Activated CD8-positive, alpha-beta T cell treated with anti-CD3 and anti-CD28 coated beads, Interleukin-2, amount 10 ng/mL, durations not matched to agents 7 days and 5 days (primary cell): ENCODE measurements around the gene OTOP2. TPM values are rescaled to one million over a fixed set of nuclear protein-coding genes. Genes with fewer than 3 reads are reported as not detected.

Source experiments
- ATAC-seq: fragments of 150-1000 bp; cut with Tn5 transposase; one replicate; pipeline ENCODE4 v1.10.0; 2021; ENCODE audit warnings: moderate library complexity
- CTCF ChIA-PET: fragments of 350-600 bp; sonication (Branson Sonifier 250); formaldehyde crosslinking; loops from one replicate; lab custom pipeline; 2021; ENCODE audit warnings: antibody characterized with exemption; lab: Charles Lee
- POLR2A ChIA-PET: fragments of 350-600 bp; sonication (Branson Sonifier 250); formaldehyde crosslinking; loops from one replicate; lab custom pipeline; 2021; ENCODE audit warnings: antibody characterized with exemption; lab: Charles Lee
- DNase-seq: peaks from one replicate; pipeline ENCODE4 v3.0.0-alpha.2; 2020
- H3K27ac Mint-ChIP-seq: one replicate; pipeline ENCODE4 v1.8.0; 2021; ENCODE audit warnings: mild to moderate bottlenecking, mixed read lengths
- H3K27me3 Mint-ChIP-seq: one replicate; pipeline ENCODE4 v1.8.0; 2021; ENCODE audit warnings: low read depth, mixed read lengths
- H3K36me3 Mint-ChIP-seq: one replicate; pipeline ENCODE4 v1.8.0; 2021; ENCODE audit warnings: low read depth, mixed read lengths
- H3K4me1 Mint-ChIP-seq: one replicate; pipeline ENCODE4 v1.8.0; 2021; ENCODE audit warnings: low read depth, mixed read lengths
- H3K4me3 Mint-ChIP-seq: one replicate; pipeline ENCODE4 v1.8.0; 2021; ENCODE audit warnings: mild to moderate bottlenecking, mixed read lengths
- H3K9me3 Mint-ChIP-seq: one replicate; pipeline ENCODE4 v1.8.0; 2022; ENCODE audit warnings: mixed read lengths; ENCODE audit not compliant: insufficient read depth
- total RNA-seq, 2 experiments: library from RNA; stranded (reverse); gene quantifications; one replicate each; pipeline ENCODE4 v1.2.3, GENCODE V29; 2021

Gene OTOP2
- total RNA-seq, 2 experiments from 2014 or later: not detected

DNA sequence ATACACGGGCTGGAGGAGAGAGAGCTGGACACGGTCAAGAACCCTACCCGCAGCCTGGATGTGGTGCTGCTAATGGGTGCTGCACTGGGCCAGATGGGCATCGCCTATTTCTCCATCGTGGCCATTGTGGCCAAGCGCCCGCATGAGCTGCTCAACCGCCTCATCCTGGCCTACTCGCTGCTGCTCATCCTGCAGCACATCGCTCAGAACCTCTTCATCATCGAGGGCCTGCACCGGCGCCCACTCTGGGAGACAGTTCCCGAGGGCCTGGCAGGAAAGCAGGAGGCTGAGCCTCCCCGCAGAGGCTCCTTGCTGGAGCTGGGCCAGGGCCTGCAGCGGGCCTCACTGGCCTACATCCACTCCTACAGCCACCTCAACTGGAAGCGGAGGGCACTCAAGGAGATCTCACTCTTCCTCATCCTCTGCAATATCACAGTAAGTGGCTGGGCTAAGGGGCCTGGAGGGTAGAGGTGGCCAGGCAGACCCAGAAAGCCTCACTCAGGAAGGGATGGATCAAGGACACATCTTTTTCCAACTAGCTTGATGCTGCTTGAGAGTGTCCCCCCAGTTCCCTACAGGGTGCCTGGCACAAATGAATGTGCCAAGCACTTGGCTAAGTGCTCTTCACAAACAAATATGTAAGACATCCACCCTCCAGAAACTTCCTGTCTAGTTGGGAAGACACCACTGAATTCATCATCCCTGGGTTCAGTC, 23.1 kb downstream of the OTOP2 start:
- ChIA-PET CTCF (interaction anchor here (0.6 to 2.6 kb wide), 4 partner anchors 9 to 22 kb away, joined by 3 to 9 read pairs (median 6); no protein-coding TSS in a partner anchor), POLR2A (no interaction called here)
- DNase-seq (no peak), ATAC-seq (no peak)
- Mint-ChIP-seq H3K27me3 (peaks cover 7% of the 10 kb centered on the region), H3K27ac (no peak overlapping the region), H3K4me3 (no peak overlapping the region), H3K9me3 (no peaks in the 10 kb centered on the region), H3K4me1 (no peaks in the 10 kb centered on the region), H3K36me3 (no peaks in the 10 kb centered on the region)

DNA sequence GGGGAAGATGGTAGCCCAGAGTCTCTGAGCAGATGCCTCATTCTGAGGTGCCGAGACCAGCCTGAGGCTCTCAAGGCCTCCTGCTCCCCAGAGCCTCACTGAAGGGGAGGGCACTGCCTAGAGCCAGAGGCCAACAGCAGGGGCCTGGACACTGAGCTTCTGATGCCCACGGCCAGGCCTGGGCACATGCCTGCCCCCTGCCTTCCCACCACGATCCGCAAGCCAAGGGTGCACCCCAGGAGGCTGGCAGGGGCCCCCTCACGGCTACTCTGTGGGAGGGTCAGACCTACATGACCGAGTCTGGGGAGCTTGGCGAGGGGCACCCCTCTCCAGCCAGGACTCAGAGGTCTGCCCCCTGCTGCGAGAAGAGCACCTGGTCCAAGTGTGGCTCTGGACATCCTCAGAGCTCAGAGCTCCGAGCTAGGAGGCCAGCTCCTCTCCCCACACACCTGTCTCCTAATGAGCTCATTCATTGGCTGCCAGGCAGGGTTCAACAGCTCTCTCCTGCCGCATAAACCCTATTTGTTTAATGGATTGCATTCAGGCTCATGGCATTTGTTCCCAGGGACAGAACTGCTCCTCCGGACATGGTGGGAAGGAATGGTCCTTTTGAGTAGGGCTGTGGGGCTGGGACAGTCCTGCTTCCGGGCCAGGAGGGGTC, 25.5 kb downstream of the OTOP2 start:
- ChIA-PET CTCF (interaction anchor here (4.9 kb wide), 1 partner anchor 12 kb away, joined by 31 read pairs; no protein-coding TSS in a partner anchor), POLR2A (no interaction called here)
- H3K36me3 Mint-ChIP-seq: no peaks in the 10 kb centered on the region
- H3K4me3 Mint-ChIP-seq: no peak overlapping the region
- peaks cover 3% of the 10 kb centered on the region for H3K27me3 Mint-ChIP-seq
- no peaks in the 10 kb centered on the region for H3K9me3 Mint-ChIP-seq
- H3K27ac Mint-ChIP-seq: no peak overlapping the region
- no peaks in the 10 kb centered on the region for H3K4me1 Mint-ChIP-seq
- ATAC-seq (peak; percentile 8), DNase-seq (no peak)

DNA sequence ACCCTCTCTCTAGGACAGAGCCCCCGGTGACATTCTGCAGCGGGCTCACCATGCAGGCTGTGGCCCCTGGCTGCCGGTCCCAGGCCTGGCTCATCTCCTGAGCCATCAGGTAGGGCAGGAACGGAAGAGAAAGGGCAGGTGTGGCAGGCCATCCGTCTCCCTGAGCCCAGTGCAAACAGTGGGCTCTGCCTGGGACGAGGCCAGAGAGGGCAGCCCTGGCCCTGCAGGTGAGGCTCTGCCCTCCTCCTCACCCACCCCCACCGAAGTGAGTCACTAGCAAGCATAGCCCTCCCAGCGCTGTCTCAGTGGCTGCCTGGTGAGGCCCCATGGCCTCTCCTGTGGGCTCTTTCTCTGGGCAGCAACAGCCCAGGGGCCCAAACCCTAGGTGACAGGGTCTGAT, 26.1 kb downstream of the OTOP2 start:
- no peak overlapping the region for H3K27ac Mint-ChIP-seq
- DNase-seq: no peak
- ChIA-PET POLR2A (no interaction called here), CTCF (interaction anchor here (4.9 kb wide), 1 partner anchor 11 kb away, joined by 31 read pairs; no protein-coding TSS in a partner anchor)
- H3K27me3 Mint-ChIP-seq: peaks cover under 1% of the 10 kb centered on the region
- no peak overlapping the region for H3K4me3 Mint-ChIP-seq
- no peaks in the 10 kb centered on the region for H3K9me3 Mint-ChIP-seq
- H3K4me1 Mint-ChIP-seq: no peaks in the 10 kb centered on the region
- ATAC-seq: peak; percentile 20
- H3K36me3 Mint-ChIP-seq: no peaks in the 10 kb centered on the region

DNA sequence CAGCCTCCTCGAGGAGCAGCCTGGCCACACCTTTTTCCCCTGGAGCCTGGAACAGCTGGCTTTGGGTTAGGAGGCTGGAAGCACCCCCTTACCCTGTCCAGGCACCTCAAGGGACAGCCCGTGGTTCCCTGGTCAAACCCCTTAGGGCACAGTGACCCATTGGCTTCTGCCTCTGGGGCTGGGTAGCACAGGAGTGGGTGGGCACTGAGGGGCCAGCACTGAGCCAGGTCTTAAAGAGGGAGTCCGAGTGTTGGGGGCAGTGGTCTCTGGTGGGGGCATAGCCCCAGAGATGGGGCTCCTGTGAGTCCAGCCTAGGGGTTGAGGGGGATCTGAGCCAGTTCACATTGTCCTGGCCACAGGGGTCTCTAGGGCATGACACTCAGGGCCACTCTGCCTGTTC, 27.0 kb downstream of the OTOP2 start:
- H3K9me3 Mint-ChIP-seq: no peaks in the 10 kb centered on the region
- ATAC-seq (no peak), DNase-seq (no peak)
- H3K27me3 Mint-ChIP-seq: no peaks in the 10 kb centered on the region
- POLR2A ChIA-PET: no interaction called here
- no peaks in the 10 kb centered on the region for H3K4me1 Mint-ChIP-seq
- H3K36me3 Mint-ChIP-seq: no peaks in the 10 kb centered on the region
- no peak overlapping the region for H3K27ac Mint-ChIP-seq
- CTCF ChIA-PET: interaction anchor here (4.9 kb wide), 1 partner anchor 10 kb away, joined by 31 read pairs; no protein-coding TSS in a partner anchor
- H3K4me3 Mint-ChIP-seq: no peak overlapping the region

DNA sequence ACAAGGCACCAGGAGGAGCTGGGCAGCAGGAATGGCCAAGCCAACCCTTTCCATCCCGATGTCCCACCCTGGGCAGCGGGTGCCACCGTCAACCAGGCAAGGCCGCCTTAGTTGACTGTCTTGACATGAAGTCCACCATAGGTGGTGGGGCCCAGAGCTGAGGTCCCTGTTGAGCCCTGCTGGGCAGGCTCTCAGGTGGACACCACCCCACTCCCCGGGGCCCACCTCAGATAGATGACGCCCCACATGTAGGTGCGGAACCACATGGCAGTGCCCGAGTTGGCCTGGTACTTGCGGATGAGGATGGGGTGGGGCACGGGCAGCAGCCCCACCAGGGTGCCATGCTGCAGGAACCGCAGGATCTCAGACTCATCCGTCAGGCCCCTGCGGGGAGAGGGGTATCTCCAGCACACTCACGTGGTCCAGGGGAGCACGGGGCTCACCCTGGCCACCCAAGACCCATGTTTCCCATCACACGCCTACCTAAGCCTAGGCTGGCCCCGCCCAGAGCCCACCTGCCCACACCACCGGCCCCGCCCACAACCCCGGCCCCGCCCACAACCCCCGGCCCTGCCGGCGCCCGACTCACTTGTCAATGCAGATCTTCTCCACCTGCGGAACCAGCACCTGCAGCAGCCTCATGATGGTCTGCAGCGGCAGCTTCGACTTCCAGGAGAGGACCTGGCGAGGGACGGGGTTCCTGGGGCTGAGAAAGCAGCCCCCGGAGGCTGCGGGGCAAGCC, 27.8 kb downstream of the OTOP2 start:
- H3K9me3 Mint-ChIP-seq: no peaks in the 10 kb centered on the region

DNA sequence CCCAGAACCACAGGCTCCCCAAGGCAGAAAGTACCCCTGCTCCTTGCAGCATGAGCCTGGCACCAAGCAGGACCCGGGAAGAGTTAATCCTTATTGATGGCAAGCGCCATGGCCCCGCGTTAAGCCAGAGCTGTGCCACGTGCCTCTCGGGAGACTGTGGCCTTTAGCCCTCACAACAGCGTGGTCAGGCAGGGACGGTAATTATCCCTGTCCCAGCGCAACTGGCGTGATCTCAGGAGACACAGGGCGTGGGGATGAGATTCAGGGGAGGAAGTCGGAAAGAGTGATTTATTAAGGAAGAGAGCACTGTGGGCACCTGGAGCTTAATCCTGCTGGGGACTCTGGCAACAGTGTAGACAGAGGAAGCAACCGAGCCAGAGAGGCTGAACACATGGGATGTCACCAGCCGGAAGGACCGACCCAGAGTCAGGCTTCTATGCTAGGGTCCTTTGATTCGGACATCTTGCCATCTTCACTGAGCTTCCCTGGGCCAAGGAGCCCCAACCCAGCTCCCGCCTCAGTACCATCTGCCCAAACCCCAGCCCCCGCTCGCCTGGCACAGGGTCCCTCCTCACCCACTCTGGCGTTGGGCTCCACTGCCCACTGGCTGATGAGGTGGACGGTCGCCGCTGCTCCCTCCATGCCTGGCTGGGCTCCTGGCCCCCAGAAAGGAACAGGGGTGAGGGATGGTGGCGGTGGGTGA, 28.5 kb downstream of the OTOP2 start:
- Mint-ChIP-seq H3K9me3 (no peaks in the 10 kb centered on the region), H3K27me3 (no peaks in the 10 kb centered on the region), H3K4me3 (no peak overlapping the region), H3K4me1 (no peaks in the 10 kb centered on the region), H3K27ac (no peak overlapping the region), H3K36me3 (no peaks in the 10 kb centered on the region)
- CTCF ChIA-PET: interaction anchor here (4.9 kb wide), 1 partner anchor 9 kb away, joined by 31 read pairs; no protein-coding TSS in a partner anchor
- POLR2A ChIA-PET: no interaction called here
- no peak for DNase-seq
- ATAC-seq: no peak

More for the DNA sequence above, 27.8 kb downstream of the OTOP2 start:
- Mint-ChIP-seq H3K36me3 (no peaks in the 10 kb centered on the region), H3K4me1 (no peaks in the 10 kb centered on the region), H3K27ac (no peak overlapping the region), H3K27me3 (no peaks in the 10 kb centered on the region), H3K4me3 (no peak overlapping the region)
- ATAC-seq (no peak), DNase-seq (no peak)
- ChIA-PET CTCF (interaction anchor here (0.6 to 4.9 kb wide), 2 partner anchors 9 to 250 kb away, joined by 3 to 31 read pairs; no protein-coding TSS in a partner anchor), POLR2A (no interaction called here)

DNA sequence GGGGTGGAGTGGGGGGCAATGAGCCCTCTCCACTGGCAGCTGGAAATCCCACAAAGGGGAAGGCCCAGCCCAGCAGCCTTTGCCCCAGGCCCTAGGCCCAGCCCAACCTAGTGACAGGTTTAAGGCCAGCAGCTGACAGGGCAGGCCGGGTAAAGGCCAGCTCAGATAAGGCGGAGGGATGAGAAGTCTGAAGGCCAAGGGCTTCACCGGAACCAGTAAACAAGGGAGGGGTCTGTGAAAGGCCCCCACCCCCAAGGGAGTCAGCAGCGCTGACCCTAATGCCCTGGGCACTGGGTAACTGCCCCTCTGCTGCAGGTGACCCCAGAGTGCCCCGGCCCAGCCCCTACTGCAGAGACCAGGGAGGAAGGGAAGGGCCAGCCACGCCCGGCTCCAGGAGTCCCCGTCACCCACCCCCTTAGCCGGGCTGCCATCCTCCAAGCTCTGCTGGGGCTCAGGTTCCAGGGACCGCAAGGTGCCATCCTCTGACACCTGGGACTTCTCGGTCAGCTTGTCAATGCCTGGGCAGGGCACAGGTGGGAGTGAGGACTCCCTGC, 29.1 kb downstream of the OTOP2 start:
- Mint-ChIP-seq H3K27ac (no peak overlapping the region), H3K4me3 (no peak overlapping the region), H3K36me3 (no peaks in the 10 kb centered on the region), H3K27me3 (no peaks in the 10 kb centered on the region), H3K9me3 (no peaks in the 10 kb centered on the region), H3K4me1 (peaks cover 3% of the 10 kb centered on the region)
- POLR2A ChIA-PET: interaction anchor here (0.9 kb wide), 1 partner anchor 35 kb away, joined by 3 read pairs; the partner anchor contains the start of gene CDR2L
- CTCF ChIA-PET: interaction anchor here (4.9 kb wide), 1 partner anchor 8 kb away, joined by 31 read pairs; no protein-coding TSS in a partner anchor
- DNase-seq (no peak), ATAC-seq (no peak)

DNA sequence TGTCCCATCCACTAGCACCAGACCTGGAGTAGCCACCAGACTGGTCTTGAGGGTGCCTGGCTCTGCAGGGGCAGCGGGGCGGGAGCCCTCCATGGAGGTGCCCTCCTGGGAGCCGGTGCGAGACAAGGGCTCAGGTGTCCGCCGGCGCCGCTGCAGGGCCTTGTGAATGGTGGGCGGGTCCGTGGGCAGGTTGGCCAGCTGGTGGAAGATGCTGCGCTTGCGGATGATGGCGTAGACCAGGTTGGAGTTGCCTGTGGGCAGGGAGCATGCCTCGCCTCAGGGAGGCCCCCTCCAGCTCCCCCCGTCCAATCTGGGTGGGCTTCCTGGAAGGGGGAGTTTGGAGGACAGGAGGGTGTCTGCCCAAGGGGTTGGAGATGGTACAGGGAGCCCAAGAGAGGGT, 30.0 kb downstream of the OTOP2 start:
- ChIA-PET POLR2A (no interaction called here), CTCF (no interaction called here)
- DNase-seq (no peak), ATAC-seq (no peak)
- H3K36me3 Mint-ChIP-seq: no peaks in the 10 kb centered on the region
- no peak overlapping the region for H3K4me3 Mint-ChIP-seq
- no peaks in the 10 kb centered on the region for H3K27me3 Mint-ChIP-seq
- H3K9me3 Mint-ChIP-seq: no peaks in the 10 kb centered on the region
- H3K27ac Mint-ChIP-seq: no peak overlapping the region
- peaks cover 4% of the 10 kb centered on the region for H3K4me1 Mint-ChIP-seq

DNA sequence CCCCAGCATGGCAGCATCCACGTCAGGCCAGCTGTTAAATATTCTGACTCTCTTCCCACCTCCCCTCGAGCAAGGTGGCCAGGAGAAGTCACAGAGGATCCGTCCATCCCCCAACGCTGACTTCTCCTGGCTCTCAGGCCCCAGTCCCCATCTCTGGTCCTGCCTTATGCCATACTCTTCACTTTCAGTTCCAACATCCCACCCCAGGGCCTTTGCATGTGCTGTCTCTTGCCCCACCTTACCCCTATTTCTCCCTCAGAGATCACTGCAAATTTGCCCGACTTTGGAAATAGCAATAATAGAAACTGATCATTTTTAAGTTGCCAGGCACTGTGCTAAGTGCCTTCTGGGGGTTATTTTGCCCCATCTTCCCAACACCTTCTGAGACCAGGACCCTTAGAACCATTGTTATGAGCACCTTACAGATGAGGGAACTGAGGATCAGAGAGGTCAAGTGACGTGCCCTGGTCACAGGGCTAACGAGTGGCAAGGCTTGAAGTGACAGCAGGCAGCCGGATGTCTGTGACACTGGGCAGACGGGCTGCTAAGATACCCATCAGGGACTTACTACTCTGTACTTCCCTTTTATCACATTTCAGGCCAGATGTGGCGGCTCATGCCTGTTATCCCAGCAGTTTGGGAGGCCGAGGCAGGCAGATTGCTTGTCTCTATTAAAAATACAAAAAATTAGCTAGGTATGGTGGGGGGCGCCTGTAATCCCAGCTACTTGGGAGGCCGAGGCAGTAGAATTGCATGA, 30.8 kb downstream of the OTOP2 start:
- ChIA-PET CTCF (interaction anchor here (2.5 kb wide), 1 partner anchor 297 kb away, joined by 7 read pairs; no protein-coding TSS in a partner anchor), POLR2A (no interaction called here)
- Mint-ChIP-seq H3K27me3 (no peaks in the 10 kb centered on the region), H3K27ac (no peak overlapping the region), H3K4me3 (no peak overlapping the region), H3K4me1 (peaks cover 4% of the 10 kb centered on the region), H3K9me3 (no peaks in the 10 kb centered on the region), H3K36me3 (no peaks in the 10 kb centered on the region)
- no peak for DNase-seq
- no peak for ATAC-seq

DNA sequence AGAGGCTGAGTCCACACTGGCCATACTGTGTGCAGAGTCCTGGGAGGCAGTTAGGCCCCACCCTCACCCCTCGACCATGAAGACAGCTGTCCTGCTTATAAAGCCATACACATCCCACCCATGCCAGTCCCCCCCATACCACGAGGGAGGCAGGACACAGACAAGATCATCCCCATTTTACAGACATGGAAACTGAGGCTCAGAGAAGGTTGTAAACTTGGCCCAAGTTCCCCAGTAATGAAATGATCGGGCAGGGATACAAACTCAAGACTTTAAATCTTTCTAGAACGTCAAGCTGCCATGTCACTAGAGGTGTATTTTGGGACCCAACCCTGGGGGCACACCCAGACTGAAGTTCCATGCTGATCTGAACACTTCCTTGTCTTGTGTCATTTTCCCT, 32.0 kb downstream of the OTOP2 start:
- no peaks in the 10 kb centered on the region for H3K9me3 Mint-ChIP-seq
- H3K4me1 Mint-ChIP-seq: peaks cover 7% of the 10 kb centered on the region
- no peak overlapping the region for H3K27ac Mint-ChIP-seq
- peaks cover 2% of the 10 kb centered on the region for H3K27me3 Mint-ChIP-seq
- POLR2A ChIA-PET: no interaction called here
- H3K4me3 Mint-ChIP-seq: no peak overlapping the region
- DNase-seq (no peak), ATAC-seq (no peak)
- H3K36me3 Mint-ChIP-seq: no peaks in the 10 kb centered on the region
- CTCF ChIA-PET: interaction anchor here (1.8 to 7.4 kb wide), 5 partner anchors 10 to 299 kb away, joined by 7 to 182 read pairs (median 11); partner anchors contain the start of genes MRPL58, OTOP2 and USH1G
